Measurements from ENCODE around the gene LRRC55. TPM values are rescaled to one million over a fixed set of nuclear protein-coding genes. Genes with fewer than 3 reads are reported as not detected.

Gene LRRC55
- total RNA-seq, 1 experiment from 2014 or later: not detected

DNA sequence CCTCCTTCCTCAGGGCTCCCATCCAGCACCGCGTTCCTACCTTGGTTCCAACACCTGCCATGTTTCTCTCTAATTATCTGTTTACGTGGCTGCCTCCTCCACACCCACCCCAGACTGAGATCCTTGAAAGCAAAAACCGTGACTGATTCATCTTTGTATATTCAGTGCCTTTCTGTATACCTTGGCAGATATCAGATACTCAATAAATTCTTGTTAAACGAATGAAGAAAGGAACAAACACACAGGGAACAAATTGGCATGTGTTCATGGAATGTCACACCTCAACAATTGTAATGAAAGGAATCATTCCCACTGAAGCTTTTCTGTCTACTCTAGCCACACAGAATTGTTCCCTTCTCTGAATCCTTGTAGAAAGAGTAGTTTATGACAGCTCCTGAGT is 20.4 kb upstream of the LRRC55 start:
- ATAC-seq (no peak), DNase-seq (ENCODE audit: low read depth, low spot score) (no peak)
- Histone ChIP-seq H3K27ac (ENCODE audit: low read depth, low read length) (no peak overlapping the region), H3K27me3 (ENCODE audit: insufficient read depth, low read length) (peaks cover 48% of the 10 kb centered on the region), H3K36me3 (ENCODE audit: control insufficient read depth in 1 of 2, insufficient read depth in 2 of 2, low read length in 2 of 2) (no peaks in the 10 kb centered on the region), H3K79me2 (ENCODE audit: insufficient read depth, low read length) (no peaks in the 10 kb centered on the region), H3K9me2 (ENCODE audit: insufficient read depth) (no peaks in the 10 kb centered on the region), H3K9me3 (ENCODE audit: control insufficient read depth in 1 of 2, insufficient read depth in 1 of 2, low read depth in 1 of 2, low read length in 2 of 2) (no peaks in the 10 kb centered on the region), H3K4me2 (ENCODE audit: low read length) (no peak overlapping the region), H3K9ac (ENCODE audit: low read length) (no peak overlapping the region), H3K4me1 (ENCODE audit: control insufficient read depth in 1 of 2, insufficient read depth in 2 of 2, low read length in 2 of 2) (no peaks in the 10 kb centered on the region), H2AFZ (ENCODE audit: low read depth, low read length, poor library complexity, severe bottlenecking) (no peak overlapping the region), H4K20me1 (ENCODE audit: insufficient read depth) (no peaks in the 10 kb centered on the region), H3K4me3 (replicated peaks in 1 of 2; ENCODE audit: low read depth in 1 of 2, low read length in 2 of 2) (no peak overlapping the region)
- TF ChIP-seq ZFX (IDR thresholded peaks at IDR 0.05) (no peak), POLR2A (IDR thresholded peaks at IDR 0.05; ENCODE audit: borderline replicate concordance, extremely low read depth, insufficient read depth, insufficient read length) (no peak), RAD21 (IDR thresholded peaks at IDR 0.05; ENCODE audit: low read depth) (no peak), POLR2AphosphoS5 (IDR thresholded peaks at IDR 0.05; ENCODE audit: low read depth, low read length) (no peak), ZNF274 (IDR thresholded peaks at IDR 0.05; ENCODE audit: low read depth, low read length) (no peak), TCF7L2 (IDR thresholded peaks at IDR 0.05; ENCODE audit: borderline replicate concordance, extremely low read depth, insufficient read depth, insufficient read length) (no peak), CBX3 (IDR thresholded peaks at IDR 0.05; ENCODE audit: low read depth) (no peak), SRF (IDR thresholded peaks at IDR 0.05; ENCODE audit: low read depth) (no peak), EGR1 (IDR thresholded peaks at IDR 0.05; ENCODE audit: low read depth) (no peak), EZH2 (IDR thresholded peaks at IDR 0.05) (no peak), EZH2phosphoT487 (IDR thresholded peaks at IDR 0.05; ENCODE audit: borderline replicate concordance) (no peak), ELF1 (IDR thresholded peaks at IDR 0.05; ENCODE audit: borderline replicate concordance, low read depth) (no peak), JUND (IDR thresholded peaks at IDR 0.05) (no peak)
- TF ChIP-seq, protein P1, sequence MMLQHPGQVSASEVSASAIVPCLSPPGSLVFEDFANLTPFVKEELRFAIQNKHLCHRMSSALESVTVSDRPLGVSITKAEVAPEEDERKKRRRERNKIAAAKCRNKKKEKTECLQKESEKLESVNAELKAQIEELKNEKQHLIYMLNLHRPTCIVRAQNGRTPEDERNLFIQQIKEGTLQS (IDR thresholded peaks at IDR 0.05): no peak
- TF ChIP-seq, protein P2, sequence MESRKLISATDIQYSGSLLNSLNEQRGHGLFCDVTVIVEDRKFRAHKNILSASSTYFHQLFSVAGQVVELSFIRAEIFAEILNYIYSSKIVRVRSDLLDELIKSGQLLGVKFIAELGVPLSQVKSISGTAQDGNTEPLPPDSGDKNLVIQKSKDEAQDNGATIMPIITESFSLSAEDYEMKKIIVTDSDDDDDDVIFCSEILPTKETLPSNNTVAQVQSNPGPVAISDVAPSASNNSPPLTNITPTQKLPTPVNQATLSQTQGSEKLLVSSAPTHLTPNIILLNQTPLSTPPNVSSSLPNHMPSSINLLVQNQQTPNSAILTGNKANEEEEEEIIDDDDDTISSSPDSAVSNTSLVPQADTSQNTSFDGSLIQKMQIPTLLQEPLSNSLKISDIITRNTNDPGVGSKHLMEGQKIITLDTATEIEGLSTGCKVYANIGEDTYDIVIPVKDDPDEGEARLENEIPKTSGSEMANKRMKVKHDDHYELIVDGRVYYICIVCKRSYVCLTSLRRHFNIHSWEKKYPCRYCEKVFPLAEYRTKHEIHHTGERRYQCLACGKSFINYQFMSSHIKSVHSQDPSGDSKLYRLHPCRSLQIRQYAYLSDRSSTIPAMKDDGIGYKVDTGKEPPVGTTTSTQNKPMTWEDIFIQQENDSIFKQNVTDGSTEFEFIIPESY (IDR thresholded peaks at IDR 0.05; ENCODE audit: extremely low read depth, insufficient replicate concordance, low read length): no peak
- TF ChIP-seq, protein P3, sequence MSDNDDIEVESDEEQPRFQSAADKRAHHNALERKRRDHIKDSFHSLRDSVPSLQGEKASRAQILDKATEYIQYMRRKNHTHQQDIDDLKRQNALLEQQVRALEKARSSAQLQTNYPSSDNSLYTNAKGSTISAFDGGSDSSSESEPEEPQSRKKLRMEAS (IDR thresholded peaks at IDR 0.05): no peak
- intact Hi-C loops (cut with micrococcal nuclease): no loop called here
- ChIA-PET RAD21 (ENCODE audit: low non-redundant PET in 1 of 2, low total read pairs in 2 of 2, uncharacterized antibody in 2 of 2, unreplicated experiment in 2 of 2) (no interaction called here), POLR2A (no interaction called here), CTCF (no interaction called here)
- BruUV-seq (replicated peaks): no TSS peak
